Right atrium auricular region (tissue), 2 donors: Measurements from ENCODE around the gene TNS4. TPM values are rescaled to one million over a fixed set of nuclear protein-coding genes. Genes with fewer than 3 reads are reported as not detected.
A peak's percentile ranks its signal among the peaks of the same experiment; 100 is the strongest.

Experiments used
- DNase-seq: peaks from one replicate; pipeline ENCODE4 v3.0.0-alpha.2; 2019; ENCODE audit warnings: low spot score
- H3K27ac ChIP-seq, 2 donors: fragments of 200-600 bp; sonication (generic); 1 replicate in 1 of 2; 2 replicates in 1 of 2; pipeline ENCODE4 v1.5.1; 2016 to 2019
- H3K27me3 ChIP-seq, 2 donors: fragments of 200-600 bp; sonication (generic); one replicate each; pipeline versions ENCODE4 v1.5.1 to v1.6.0; 2017 to 2019
- H3K36me3 ChIP-seq: fragments of 200-600 bp; sonication (generic); one replicate; pipeline ENCODE4 v1.5.1; 2016
- H3K4me1 ChIP-seq, 2 donors: fragments of 200-600 bp; sonication (generic); one replicate each; pipeline versions ENCODE4 v1.5.1 to v1.6.0; 2017 to 2019
- H3K4me3 ChIP-seq, 2 donors: fragments of 200-600 bp; sonication (generic); 1 replicate in 1 of 2; 2 replicates in 1 of 2; pipeline ENCODE4 v1.5.1; 2017 to 2019; ENCODE audit warnings: mild to moderate bottlenecking in 1 of 2, moderate library complexity in 1 of 2
- H3K9me3 ChIP-seq, 2 donors: fragments of 200-600 bp; sonication (generic); one replicate each; pipeline ENCODE4 v1.5.1; 2019
- total RNA-seq, 2 donors: library from RNA; depleted of rRNA; stranded (reverse); fragments of >200 nt; gene quantifications; one replicate each; pipeline ENCODE4 v1.1.0, GENCODE V29; 2016
- TF ChIP-seq, protein P1 (sequence below), 2 donors: fragments of 200-600 bp; sonication (generic); IDR thresholded peaks; one replicate each; pipeline ENCODE4 v1.5.1; 2019; ENCODE audit warnings: antibody characterized with exemption in 2 of 2

Gene TNS4
- total RNA-seq, 2 donors from 2014 or later = not detected

DNA sequence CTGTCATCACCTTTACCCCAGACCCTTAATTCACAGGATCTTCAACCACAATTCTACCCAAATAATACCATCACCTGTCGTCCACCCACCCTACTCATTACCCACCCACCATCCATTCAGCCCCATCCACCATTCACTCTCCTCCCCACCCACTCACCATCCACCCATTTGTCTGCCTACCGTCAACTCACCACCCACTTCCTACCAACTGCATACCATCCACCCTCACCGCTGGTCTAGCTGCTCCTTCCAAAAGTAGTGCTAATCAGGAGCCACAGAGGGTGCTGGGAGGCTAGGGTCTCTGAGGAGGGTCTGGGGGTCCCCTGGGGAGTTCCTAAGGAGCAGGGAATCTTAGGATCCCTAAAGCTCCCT is 70.2 kb downstream of the TNS4 start:
- no peak overlapping the region for H3K27ac ChIP-seq
- no peaks in the 10 kb centered on the region for H3K9me3 ChIP-seq
- TF ChIP-seq, protein P1, sequence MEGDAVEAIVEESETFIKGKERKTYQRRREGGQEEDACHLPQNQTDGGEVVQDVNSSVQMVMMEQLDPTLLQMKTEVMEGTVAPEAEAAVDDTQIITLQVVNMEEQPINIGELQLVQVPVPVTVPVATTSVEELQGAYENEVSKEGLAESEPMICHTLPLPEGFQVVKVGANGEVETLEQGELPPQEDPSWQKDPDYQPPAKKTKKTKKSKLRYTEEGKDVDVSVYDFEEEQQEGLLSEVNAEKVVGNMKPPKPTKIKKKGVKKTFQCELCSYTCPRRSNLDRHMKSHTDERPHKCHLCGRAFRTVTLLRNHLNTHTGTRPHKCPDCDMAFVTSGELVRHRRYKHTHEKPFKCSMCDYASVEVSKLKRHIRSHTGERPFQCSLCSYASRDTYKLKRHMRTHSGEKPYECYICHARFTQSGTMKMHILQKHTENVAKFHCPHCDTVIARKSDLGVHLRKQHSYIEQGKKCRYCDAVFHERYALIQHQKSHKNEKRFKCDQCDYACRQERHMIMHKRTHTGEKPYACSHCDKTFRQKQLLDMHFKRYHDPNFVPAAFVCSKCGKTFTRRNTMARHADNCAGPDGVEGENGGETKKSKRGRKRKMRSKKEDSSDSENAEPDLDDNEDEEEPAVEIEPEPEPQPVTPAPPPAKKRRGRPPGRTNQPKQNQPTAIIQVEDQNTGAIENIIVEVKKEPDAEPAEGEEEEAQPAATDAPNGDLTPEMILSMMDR (IDR thresholded peaks at IDR 0.05) = no peak
- no peaks in the 10 kb centered on the region for H3K36me3 ChIP-seq
- H3K4me3 ChIP-seq = no peak overlapping the region
- no peaks in the 10 kb centered on the region for H3K27me3 ChIP-seq
- H3K4me1 ChIP-seq = peaks cover 0 to 14% of the 10 kb centered on the region in 2 donors
- DNase-seq = peak; percentile 21

DNA sequence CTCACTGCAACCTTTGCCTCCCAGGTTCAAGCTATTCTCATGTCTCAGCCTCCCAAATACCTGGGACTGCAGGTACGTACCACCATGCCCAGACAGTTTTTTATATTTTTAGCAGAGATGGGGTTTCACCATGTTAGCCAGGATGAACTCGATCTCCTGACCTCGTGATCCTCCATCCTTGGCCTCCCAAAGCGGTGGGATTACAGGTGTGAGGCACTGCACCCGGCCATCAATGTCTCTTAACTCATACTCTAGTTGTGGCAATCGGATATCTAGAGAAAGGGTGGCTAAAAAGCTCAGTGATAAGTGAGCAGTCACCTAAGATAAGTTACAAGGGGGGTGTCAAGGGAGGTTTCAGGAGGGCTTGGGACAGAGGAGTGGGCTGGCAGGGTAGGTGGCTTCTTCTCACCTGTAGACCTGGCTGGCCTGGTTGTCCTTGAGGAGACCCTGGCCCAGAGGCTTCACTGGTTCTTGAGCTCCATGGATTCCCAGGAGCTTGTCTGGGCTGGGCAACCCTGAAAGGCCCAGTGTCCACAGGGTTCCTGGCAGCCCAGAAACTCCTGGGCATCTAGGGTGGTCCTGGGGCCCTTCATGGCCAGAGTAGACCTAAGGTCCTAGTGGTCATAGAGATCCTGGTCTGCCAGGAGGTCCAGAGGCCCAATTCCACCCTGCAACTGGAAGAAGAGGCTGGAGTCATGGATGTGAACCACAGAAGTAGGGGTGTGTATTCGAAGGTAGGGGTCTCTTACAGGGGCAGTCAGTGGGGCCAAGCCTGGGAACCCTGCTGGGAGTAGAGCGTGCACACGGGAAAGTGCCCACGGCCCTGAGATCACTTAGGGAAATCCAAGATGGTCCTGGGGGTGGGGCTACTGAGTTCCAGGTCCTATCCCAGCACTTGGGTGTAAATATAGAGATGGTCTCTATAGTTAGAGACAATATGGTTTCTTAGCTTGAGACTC is 70.9 kb downstream of the TNS4 start:
- TF ChIP-seq, protein P1 (IDR thresholded peaks at IDR 0.05) = no peak
- DNase-seq = peak; percentile 28

DNA sequence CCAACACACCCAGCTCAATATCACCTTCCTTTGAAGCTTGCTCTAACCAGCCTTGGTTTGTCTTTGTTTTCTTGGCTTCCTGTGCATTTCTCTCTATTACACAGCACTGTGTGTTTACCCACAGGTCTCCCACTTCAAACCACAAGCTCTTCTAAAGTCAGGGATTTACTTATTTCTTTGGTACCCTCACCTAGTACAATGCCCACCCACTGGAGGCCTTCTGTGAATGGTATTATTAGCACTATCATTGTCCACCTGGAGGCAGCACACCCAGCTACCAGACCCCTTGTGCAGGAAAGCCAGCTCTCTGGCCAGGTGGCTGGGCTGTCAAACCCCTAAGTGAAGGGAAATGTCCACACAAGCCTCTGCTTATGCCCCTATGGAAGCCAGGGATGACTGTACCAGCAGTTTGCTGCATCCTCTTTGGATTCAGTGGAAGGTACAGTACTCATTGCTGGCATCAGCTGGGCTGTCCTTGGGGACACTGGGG is 74.4 kb downstream of the TNS4 start:
- Histone ChIP-seq H3K27me3 (no peaks in the 10 kb centered on the region), H3K9me3 (no peaks in the 10 kb centered on the region), H3K27ac (no peak overlapping the region), H3K4me3 (no peak overlapping the region), H3K4me1 (no peaks in the 10 kb centered on the region), H3K36me3 (no peaks in the 10 kb centered on the region)
- TF ChIP-seq, protein P1 (IDR thresholded peaks at IDR 0.05) = no peak
- peak; percentile 11 for DNase-seq

More for the DNA sequence above, 70.9 kb downstream of the TNS4 start:
- H3K27me3 ChIP-seq = no peaks in the 10 kb centered on the region
- H3K4me1 ChIP-seq = peaks cover 0 to 14% of the 10 kb centered on the region in 2 donors
- no peaks in the 10 kb centered on the region for H3K36me3 ChIP-seq
- H3K4me3 ChIP-seq = no peak overlapping the region
- H3K9me3 ChIP-seq = no peaks in the 10 kb centered on the region
- no peak overlapping the region for H3K27ac ChIP-seq

Other genes starting within 250 kb of the TNS4 start
- gene CDC6, start 213.7 kb downstream of the TNS4 start, total RNA-seq = 1 to 10 TPM in 1 of 2 donors, under 1 TPM in 1; 0.44 to 1.0 TPM
- 10 to 100 TPM; 28.5 to 51.7 TPM for gene RARA, start 192.4 kb downstream of the TNS4 start, total RNA-seq
- 1 to 10 TPM in 1 of 2 donors, not detected in 1; 1.6 TPM for gene GJD3, start 136.9 kb downstream of the TNS4 start, total RNA-seq
- 1 to 10 TPM in 1 of 2 donors, under 1 TPM in 1; 0.31 to 3.7 TPM for gene TOP2A, start 83.7 kb downstream of the TNS4 start, total RNA-seq
- gene IGFBP4, start 58.2 kb downstream of the TNS4 start, total RNA-seq = 100 to 1,000 TPM in 1 of 2 donors, 10 to 100 TPM in 1; 81.0 to 237 TPM
- gene CCR7, start 63.8 kb upstream of the TNS4 start, total RNA-seq = under 1 TPM in 1 of 2 donors, not detected in 1; 0.28 TPM
- gene SMARCE1, start 146.2 kb upstream of the TNS4 start, total RNA-seq = 10 to 100 TPM; 50.4 to 54.9 TPM
- gene KRT222, start 163.6 kb upstream of the TNS4 start, total RNA-seq = under 1 TPM in 1 of 2 donors, not detected in 1; 0.94 TPM
- not detected for gene KRT24, start 202.1 kb upstream of the TNS4 start, total RNA-seq